Small intestine (tissue), 7 donors: Measurements from ENCODE around the gene TTYH1. TPM values are rescaled to one million over a fixed set of nuclear protein-coding genes. Genes with fewer than 3 reads are reported as not detected.
A peak's percentile ranks its signal among the peaks of the same experiment; 100 is the strongest.

Source experiments
- DNase-seq, 2 donors: peaks; one replicate each; pipeline versions ENCODE4 v3.0.0 to v3.0.0-alpha.2; 2013
- FAIRE-seq: peaks from 2 replicates; lab custom pipeline; 2012; peaks lifted over from hg19 to GRCh38; lab: Jason Lieb, UNC
- H3K27ac ChIP-seq, 3 donors: one replicate each; pipeline ENCODE4 v1.5.1; 2013; ENCODE audit warnings: low read length in 2 of 3, mild to moderate bottlenecking in 2 of 3, control low read depth in 1 of 3, inconsistent platforms in 1 of 3, low read depth in 1 of 3, moderate library complexity in 1 of 3
- H3K27me3 ChIP-seq, 3 donors: one replicate each; pipeline ENCODE4 v1.6.1; 2013; ENCODE audit warnings: low read length in 3 of 3, inconsistent platforms in 1 of 3; ENCODE audit not compliant: control insufficient read depth in 3 of 3, insufficient read depth in 3 of 3
- H3K36me3 ChIP-seq, 3 donors: one replicate each; pipeline ENCODE4 v1.6.1; 2013; ENCODE audit warnings: low read length in 3 of 3, inconsistent platforms in 1 of 3, low read depth in 1 of 3, mild to moderate bottlenecking in 1 of 3, moderate library complexity in 1 of 3; ENCODE audit not compliant: control insufficient read depth in 3 of 3, insufficient read depth in 2 of 3
- H3K4me1 ChIP-seq, 3 donors: one replicate each; pipeline ENCODE4 v1.6.1; 2013; ENCODE audit warnings: low read length in 2 of 3, inconsistent platforms in 1 of 3, low read depth in 1 of 3, mild to moderate bottlenecking in 1 of 3, moderate library complexity in 1 of 3; ENCODE audit not compliant: control insufficient read depth in 3 of 3, insufficient read depth in 2 of 3
- H3K4me3 ChIP-seq, 3 donors: one replicate each; pipeline ENCODE4 v1.5.1; 2013; ENCODE audit warnings: low read length in 3 of 3, control low read depth in 1 of 3, inconsistent platforms in 1 of 3, low read depth in 1 of 3, mild to moderate bottlenecking in 1 of 3, moderate library complexity in 1 of 3
- H3K9me3 ChIP-seq, 2 donors: one replicate each; pipeline ENCODE4 v1.6.1; 2013; ENCODE audit warnings: low read depth in 1 of 2, low read length in 1 of 2; ENCODE audit not compliant: control insufficient read depth in 2 of 2, insufficient read depth in 1 of 2
- WGBS, 3 donors: extraction: QIAGEN DNeasy Blood & Tissue Kit; methylation state at CpG; one replicate each; pipeline ENCODE4 v1.1.7; 2013; 5-methylcytosine and 5-hydroxymethylcytosine counted together
- polyA plus RNA-seq, 4 donors: library from polyadenylated mRNA; stranded (reverse) in 3 of 4; unstranded in 1 of 4; fragments of 200-250 nt in 3 of 4; fragments of 120-200 nt in 1 of 4; gene quantifications; one replicate each; pipeline versions ENCODE4 v1.2.1 to v1.2.3, GENCODE V29; 2013
- donor health status: healthy with polysubstance abuse.
- donor health status: control.
- donor health status: control.
- donor health status: Bipolar disorder and iron deficiency.
- donor health status: healthy.

The TTYH1 gene
- polyA plus RNA-seq, 4 donors = 1.5 to 10.1 TPM; not detected in 2

GRCh38 chr19:54448040-54448773 is 32.9 kb downstream of the TTYH1 start:
- WGBS, 3 donors = 0 to 1% (median 1%) methylated on average over 34 of the region's 34 CpGs
- DNase-seq (peak; percentile 56 to 86), FAIRE-seq (no peak)
- H3K4me3 ChIP-seq = peak overlapping the region; percentile 76 to 93 (median 79)
- H3K9me3 ChIP-seq = no peaks in the 10 kb centered on the region
- peak overlapping the region; percentile 90 to 97 (median 92) for H3K27ac ChIP-seq
- H3K27me3 ChIP-seq = no peaks in the 10 kb centered on the region
- H3K4me1 ChIP-seq = peaks cover 3 to 28% (median 9%) of the 10 kb centered on the region in 3 donors
- H3K36me3 ChIP-seq = peaks cover 12 to 37% (median 19%) of the 10 kb centered on the region in 3 donors

GRCh38 chr19:54448774-54449700 is 33.8 kb downstream of the TTYH1 start, which contains the start of gene LENG8:
Gene LENG8 (plus strand): TSS chr19:54449199. CDS start chr19:54451345, 2,146 bp downstream.
- peaks cover 19 to 43% (median 27%) of the 10 kb centered on the region in 3 donors for H3K36me3 ChIP-seq
- peaks cover 3 to 28% (median 9%) of the 10 kb centered on the region in 3 donors for H3K4me1 ChIP-seq
- FAIRE-seq (no peak), DNase-seq (peak; percentile 98 to 100)
- 0% methylated on average over 78 to 96 of the region's 96 CpGs for WGBS, 3 donors
- no peaks in the 10 kb centered on the region for H3K9me3 ChIP-seq
- H3K4me3 ChIP-seq = peak within 1 kb of the TSS; percentile 79 to 93 (median 91)
- H3K27ac ChIP-seq = peak within 1 kb of the TSS; percentile 92 to 97 (median 95)
- no peaks in the 10 kb centered on the region for H3K27me3 ChIP-seq

- peaks cover 25 to 49% (median 34%) of the 10 kb centered on the region in 3 donors for H3K36me3 ChIP-seq
- DNase-seq (no peak), FAIRE-seq (no peak)
- no peaks in the 10 kb centered on the region for H3K27me3 ChIP-seq
- H3K9me3 ChIP-seq = no peaks in the 10 kb centered on the region
- H3K4me1 ChIP-seq = peaks cover 3 to 25% (median 9%) of the 10 kb centered on the region in 3 donors
- peak overlapping the region; percentile 79 to 93 (median 91) for H3K4me3 ChIP-seq
- H3K27ac ChIP-seq = peak overlapping the region; percentile 92 to 97 (median 95)
- 0% methylated on average over 20 to 21 of the region's 21 CpGs for WGBS, 3 donors
Observed at GRCh38 chr19:54449701-54450069, 34.4 kb downstream of the TTYH1 start.

- WGBS, 3 donors = 49 to 59% (median 57%) methylated on average over 9 of the region's 9 CpGs
- H3K9me3 ChIP-seq = no peaks in the 10 kb centered on the region
- FAIRE-seq (no peak), DNase-seq (no peak)
- H3K4me1 ChIP-seq = peaks cover 3 to 18% (median 4%) of the 10 kb centered on the region in 3 donors
- peaks cover 32 to 60% (median 49%) of the 10 kb centered on the region in 3 donors for H3K36me3 ChIP-seq
- no peak overlapping the region for H3K27ac ChIP-seq
- peak overlapping the region in 1 of 3 donors; percentile 1 for H3K4me3 ChIP-seq
- no peaks in the 10 kb centered on the region for H3K27me3 ChIP-seq
Observed at GRCh38 chr19:54451331-54451871, 36.1 kb downstream of the TTYH1 start.

- Histone ChIP-seq H3K4me3 (no peak overlapping the region), H3K4me1 (peaks cover 2 to 14% (median 3%) of the 10 kb centered on the region in 3 donors), H3K27ac (no peak overlapping the region), H3K9me3 (no peaks in the 10 kb centered on the region), H3K36me3 (peaks cover 32 to 63% (median 54%) of the 10 kb centered on the region in 3 donors), H3K27me3 (no peaks in the 10 kb centered on the region)
- whole genome bisulfite sequencing, 3 donors = 87 to 90% (median 87%) methylated on average over 11 of the region's 11 CpGs
- no peak for DNase-seq
- FAIRE-seq = no peak
Observed at GRCh38 chr19:54451997-54452396, 36.7 kb downstream of the TTYH1 start.

- 71 to 84% (median 75%) methylated on average over 8 to 11 of the region's 11 CpGs for WGBS, 3 donors
- no peaks in the 10 kb centered on the region for H3K27me3 ChIP-seq
- H3K36me3 ChIP-seq = peaks cover 32 to 69% (median 57%) of the 10 kb centered on the region in 3 donors
- FAIRE-seq (no peak), DNase-seq (no peak)
- peaks cover 0 to 9% (median 3%) of the 10 kb centered on the region in 3 donors for H3K4me1 ChIP-seq
- no peak overlapping the region for H3K4me3 ChIP-seq
- H3K9me3 ChIP-seq = no peaks in the 10 kb centered on the region
- no peak overlapping the region for H3K27ac ChIP-seq
Observed at GRCh38 chr19:54452626-54453025, 37.4 kb downstream of the TTYH1 start.

GRCh38 chr19:54453921-54454780 is 38.9 kb downstream of the TTYH1 start:
- Histone ChIP-seq H3K9me3 (no peaks in the 10 kb centered on the region), H3K36me3 (peaks cover 32 to 84% (median 70%) of the 10 kb centered on the region in 3 donors), H3K4me3 (no peak overlapping the region), H3K27me3 (no peaks in the 10 kb centered on the region), H3K27ac (no peak overlapping the region), H3K4me1 (peaks cover 0 to 9% (median 3%) of the 10 kb centered on the region in 3 donors)
- 89 to 93% (median 93%) methylated on average over 30 to 31 of the region's 31 CpGs for WGBS, 3 donors
- DNase-seq = no peak
- no peak for FAIRE-seq
